HG02798 (cell line): Measurements from ENCODE around the gene RRP15.

Source experiments
- ATAC-seq: cut with Tn5 transposase; IDR thresholded peaks from one replicate; pipeline ENCODE4 v1.9.1; 2021; ENCODE audit warnings: mild to moderate bottlenecking; ENCODE audit not compliant: unreplicated experiment, poor library complexity

Gene RRP15

GRCh38 chr1:218357211-218357892 is 72.3 kb downstream of the RRP15 start:
- no peak for ATAC-seq

- no peak for ATAC-seq
Observed at GRCh38 chr1:218357893-218358232, 72.8 kb downstream of the RRP15 start.

DNA sequence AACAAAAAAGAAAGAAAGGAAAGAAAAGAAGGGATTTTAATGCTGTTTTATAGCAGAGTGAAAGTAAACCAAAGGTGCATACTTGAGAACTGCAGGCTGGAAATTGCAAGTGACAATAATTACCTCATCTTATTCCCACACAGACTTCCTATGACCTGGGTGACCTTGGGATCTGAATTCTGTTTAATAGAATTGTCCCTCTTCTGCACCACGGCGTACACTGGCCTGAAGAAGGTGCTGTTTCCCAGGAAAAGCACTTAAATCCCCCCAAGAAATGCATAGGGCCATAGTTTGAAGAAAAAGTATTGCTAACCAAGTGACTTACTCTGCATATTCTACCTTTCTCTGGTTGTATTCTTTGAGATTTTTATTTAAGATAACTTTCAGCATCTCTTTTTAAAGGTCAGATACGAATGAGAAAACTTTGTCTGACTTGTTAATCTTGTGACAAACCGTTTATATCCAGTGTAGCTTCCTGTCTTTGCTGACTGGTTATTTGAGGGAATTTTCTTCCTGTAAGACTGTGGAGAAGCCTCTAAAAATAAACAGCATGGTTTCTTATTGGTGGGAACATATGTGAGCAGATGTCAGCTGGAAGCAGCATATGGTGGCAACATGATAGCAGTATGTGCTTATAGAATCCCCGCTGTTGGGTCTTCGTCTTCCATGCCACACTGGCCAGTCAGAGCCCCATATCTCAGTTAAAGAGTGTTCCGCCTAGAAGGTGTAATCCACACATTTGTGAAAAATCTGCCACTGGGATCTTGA is 76.4 kb downstream of the RRP15 start:
- ATAC-seq, result no peak

DNA sequence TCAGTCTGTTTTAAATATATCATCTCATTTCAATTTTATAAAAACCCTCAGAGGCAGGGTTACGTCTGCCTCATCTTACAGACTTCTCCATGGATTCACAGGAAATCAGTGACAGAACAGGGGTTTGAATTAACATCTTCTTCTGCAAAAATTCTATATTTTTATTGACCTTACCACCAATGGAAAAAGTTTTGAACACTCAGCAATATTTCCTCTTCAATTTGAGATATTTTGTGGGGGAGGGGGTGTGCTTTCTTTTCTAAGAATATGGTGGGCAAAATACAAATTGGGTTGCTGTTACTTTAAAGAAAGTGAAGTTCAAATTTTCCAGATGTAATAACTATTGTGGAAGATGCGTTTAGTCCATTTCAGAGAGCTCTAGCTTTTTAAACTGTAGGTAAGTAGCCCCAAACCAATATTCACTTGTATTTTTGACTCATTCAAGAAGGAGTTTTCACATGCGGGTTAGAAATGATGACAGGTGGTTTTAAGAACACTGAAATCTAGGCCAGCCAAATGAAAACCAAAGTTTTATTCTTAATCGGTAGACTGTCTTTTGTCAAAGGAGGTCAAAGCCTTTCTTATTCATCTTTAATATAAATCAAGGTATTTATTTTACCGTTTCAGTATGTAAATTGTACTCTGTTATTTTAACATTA is 77.5 kb downstream of the RRP15 start:
- no peak for ATAC-seq

DNA sequence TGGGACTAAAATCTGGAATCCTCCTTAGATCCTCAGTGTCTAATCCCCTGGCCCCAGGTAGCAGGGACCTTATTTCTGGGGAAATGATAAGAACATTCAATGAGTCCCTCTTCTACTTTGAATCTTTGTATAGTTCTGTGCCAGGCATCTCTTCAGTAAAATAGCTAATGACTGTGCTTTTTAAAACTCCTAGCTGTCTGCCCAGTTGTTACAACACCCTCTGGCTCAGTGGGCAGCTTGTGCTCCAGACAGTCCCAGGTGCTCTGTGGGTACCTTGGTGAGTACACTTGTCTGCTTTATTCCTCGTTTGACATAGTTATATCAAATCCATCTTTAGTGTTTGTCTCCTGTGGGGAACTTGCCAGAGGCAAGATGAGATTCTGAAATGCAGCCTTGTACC is 78.0 kb downstream of the RRP15 start:
- ATAC-seq, result no peak

GRCh38 chr1:218364028-218364710 is 79.1 kb downstream of the RRP15 start:
- no peak for ATAC-seq

DNA sequence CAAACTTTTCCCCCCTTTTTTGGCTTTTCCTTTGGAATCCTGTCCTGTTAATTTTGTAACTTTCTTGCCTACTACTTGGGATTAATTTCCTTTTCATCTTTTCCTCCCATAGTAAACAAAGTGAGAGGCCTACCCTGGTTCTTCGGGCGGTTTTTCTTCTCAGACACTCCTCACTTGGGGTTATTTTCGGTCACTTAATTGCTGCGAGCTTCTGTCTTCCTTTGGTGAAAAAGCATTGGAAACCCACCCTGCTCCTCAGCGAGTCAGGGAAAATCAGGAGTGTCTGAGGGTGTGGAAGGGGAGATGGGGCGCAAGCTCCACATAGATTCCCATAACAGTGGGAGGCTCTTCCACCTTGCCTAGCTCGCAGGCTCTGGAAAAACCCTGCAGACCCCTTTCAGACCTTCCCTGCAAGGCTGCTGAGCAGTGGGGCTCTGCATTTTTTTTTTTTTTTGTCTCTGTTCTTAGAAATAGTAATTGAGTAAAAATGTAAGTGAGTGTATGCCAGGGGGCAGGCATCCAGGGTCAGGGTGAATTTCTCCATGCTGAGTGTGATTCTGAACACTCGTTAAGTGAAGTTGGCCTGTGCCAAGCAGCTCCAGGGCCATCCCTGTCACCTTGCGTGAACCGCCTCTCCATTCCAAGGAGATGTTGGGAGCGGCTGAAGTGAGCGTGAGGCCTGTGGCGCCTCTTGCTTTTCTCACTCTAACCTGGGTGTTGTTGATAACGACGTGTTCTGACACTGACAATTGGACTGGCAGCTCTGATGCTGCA is 80.3 kb downstream of the RRP15 start:
- ATAC-seq, result no peak

- no peak for ATAC-seq
Observed at GRCh38 chr1:218366322-218367052, 81.4 kb downstream of the RRP15 start.

- ATAC-seq, result no peak
Observed at GRCh38 chr1:218367118-218367517, 82.0 kb downstream of the RRP15 start.

- no peak for ATAC-seq
Observed at GRCh38 chr1:218368686-218369085, 83.6 kb downstream of the RRP15 start.

- no peak for ATAC-seq
Observed at GRCh38 chr1:218369688-218370511, 84.8 kb downstream of the RRP15 start.

DNA sequence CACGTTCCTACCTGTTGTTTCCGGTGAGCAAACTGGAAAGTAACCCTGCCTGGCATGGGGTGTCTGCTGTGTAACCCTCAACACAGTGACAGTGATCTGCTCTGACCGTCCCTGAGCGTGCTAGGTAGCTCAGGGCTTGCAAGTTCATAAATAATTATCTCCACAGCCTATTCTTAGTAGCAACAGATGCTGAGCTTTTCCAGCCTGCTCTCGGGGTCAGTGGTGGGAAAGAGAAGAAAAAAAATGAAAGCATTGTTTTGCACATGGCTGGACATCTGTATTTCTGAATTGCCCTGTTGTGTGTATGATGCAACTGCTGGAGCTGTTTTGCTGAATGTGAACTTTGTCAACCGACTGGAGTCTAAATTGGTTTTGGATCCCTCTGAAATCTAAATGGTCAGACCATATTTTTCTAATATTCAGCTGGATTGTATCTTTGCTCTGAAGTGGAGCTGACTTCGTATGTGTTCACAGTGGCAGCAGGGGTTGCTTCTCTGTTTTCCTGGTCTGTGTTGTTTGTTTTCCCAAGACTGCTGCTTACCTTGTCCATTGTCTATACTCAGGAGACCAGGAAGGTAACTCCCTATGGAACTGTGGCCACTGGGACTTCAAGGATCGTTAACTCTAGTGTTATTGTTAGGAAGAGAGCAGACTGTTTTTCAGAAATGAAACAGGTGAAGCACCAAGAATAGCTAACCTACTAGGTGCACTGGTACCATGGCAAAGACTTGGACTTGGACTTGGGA is 87.0 kb downstream of the RRP15 start:
- no peak for ATAC-seq

GRCh38 chr1:218374401-218375353 is 89.6 kb downstream of the RRP15 start:
- ATAC-seq, result no peak

DNA sequence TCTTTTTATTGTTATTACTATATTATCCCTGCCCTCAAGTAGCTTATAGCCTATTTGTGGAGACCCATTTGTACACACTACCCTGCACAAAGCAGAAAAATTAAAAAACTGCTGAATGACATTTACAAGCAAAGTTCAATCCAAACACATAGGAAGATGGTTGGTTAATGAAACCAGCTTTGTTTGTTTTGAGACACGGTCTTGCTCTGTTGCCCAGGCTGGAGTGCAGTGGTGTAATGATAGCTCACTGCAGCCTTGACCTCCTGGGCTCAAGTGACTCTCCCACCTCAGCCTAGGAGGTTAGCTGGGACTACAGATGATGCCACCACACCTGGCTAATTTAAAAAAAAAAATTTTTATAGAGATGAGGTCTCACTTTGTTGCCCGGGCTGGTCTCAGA is 91.6 kb downstream of the RRP15 start:
- ATAC-seq, result peak; percentile 15

- peak; percentile 81 for ATAC-seq
Observed at GRCh38 chr1:218377143-218377660, 92.1 kb downstream of the RRP15 start.

- no peak for ATAC-seq
Observed at GRCh38 chr1:218380125-218380977, 95.3 kb downstream of the RRP15 start.
